ENCODE data around the gene EXOC3.
"Not testable (repeated sequence)": the region's sequence is repeated elsewhere in the genome, so short reads cannot be mapped to it uniquely, and the experiment has no call there.

EXOC3 gene
- 103 to 116 (median 107) reads per million in 4 experiments for total RNA-seq

- DNase-seq: peak; percentile 60
Measured at GRCh38 chr5:442335-443238, at the start of gene EXOC3. TSS of gene EXOC3 (plus strand) at chr5:443176. CDS start at chr5:446206, 3,030 bp downstream.

GRCh38 chr5:393846-394275 is 49.1 kb upstream of the EXOC3 start:
- DNase-seq: no peak

- no peak for DNase-seq
Measured at GRCh38 chr5:394671-395155, 48.3 kb upstream of the EXOC3 start.

GRCh38 chr5:395156-395920 is 47.6 kb upstream of the EXOC3 start:
- DNase-seq: no peak

- no peak for DNase-seq
Measured at GRCh38 chr5:395921-396530, 47.0 kb upstream of the EXOC3 start.

GRCh38 chr5:396531-396961 is 46.4 kb upstream of the EXOC3 start:
- no peak for DNase-seq

- DNase-seq: not testable (repeated sequence)
Measured at GRCh38 chr5:398141-398474, 44.9 kb upstream of the EXOC3 start.

GRCh38 chr5:398475-399295 is 44.3 kb upstream of the EXOC3 start:
- DNase-seq: no peak

- no peak for DNase-seq
Measured at GRCh38 chr5:399296-400281, 43.4 kb upstream of the EXOC3 start.

GRCh38 chr5:400282-401145 is 42.5 kb upstream of the EXOC3 start:
- DNase-seq: no peak

GRCh38 chr5:401146-402034 is 41.6 kb upstream of the EXOC3 start:
- DNase-seq: no peak

- DNase-seq: not testable (repeated sequence)
Measured at GRCh38 chr5:402219-402614, 40.8 kb upstream of the EXOC3 start.

- DNase-seq: no peak
Measured at GRCh38 chr5:402615-403359, 40.2 kb upstream of the EXOC3 start.

- DNase-seq: no peak
Measured at GRCh38 chr5:403995-404394, 39.0 kb upstream of the EXOC3 start.

- DNase-seq: no peak
Measured at GRCh38 chr5:404666-405241, 38.2 kb upstream of the EXOC3 start.

- no peak for DNase-seq
Measured at GRCh38 chr5:405421-405820, 37.6 kb upstream of the EXOC3 start.

- no peak for DNase-seq
Measured at GRCh38 chr5:406041-406440, 36.9 kb upstream of the EXOC3 start.

- no peak for DNase-seq
Measured at GRCh38 chr5:407051-407450, 35.9 kb upstream of the EXOC3 start.
